ENCODE results near the gene LYRM7.

Gene LYRM7

DNA sequence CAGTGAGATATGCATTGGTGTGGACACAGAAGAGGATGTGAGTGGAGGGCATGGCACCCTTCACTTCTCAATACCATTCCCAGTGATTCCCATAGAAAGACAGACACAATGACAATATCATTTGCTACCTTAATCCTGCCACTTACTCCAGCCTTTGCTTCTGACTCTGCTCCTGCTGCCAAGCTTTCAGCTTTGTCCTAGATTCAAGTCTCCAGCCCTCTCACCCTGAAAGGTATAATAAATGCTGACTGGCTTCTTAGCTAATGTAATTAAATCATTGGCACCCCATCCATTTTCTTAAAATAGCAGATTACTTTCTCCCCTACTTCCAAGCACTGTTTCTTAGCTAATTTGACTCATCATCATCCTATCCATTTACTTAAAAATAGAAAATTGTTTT lies 52.0 kb downstream of the LYRM7 start:
- Histone ChIP-seq H3K27ac (ENCODE audit: low read depth, low read length) (no peak overlapping the region), H3K9ac (ENCODE audit: low read length) (no peak overlapping the region), H3K4me1 (ENCODE audit: insufficient read depth, low read length) (no peaks in the 10 kb centered on the region), H3K36me3 (ENCODE audit: insufficient read depth, low read length) (no peaks in the 10 kb centered on the region), H3K4me3 (ENCODE audit: low read depth in 1 of 2, low read length in 2 of 2) (no peak overlapping the region), H3K9me3 (ENCODE audit: low read length) (no peaks in the 10 kb centered on the region), H3K27me3 (ENCODE audit: control insufficient read depth in 1 of 2, insufficient read depth in 2 of 2, low read length in 2 of 2) (no peaks in the 10 kb centered on the region)

DNA sequence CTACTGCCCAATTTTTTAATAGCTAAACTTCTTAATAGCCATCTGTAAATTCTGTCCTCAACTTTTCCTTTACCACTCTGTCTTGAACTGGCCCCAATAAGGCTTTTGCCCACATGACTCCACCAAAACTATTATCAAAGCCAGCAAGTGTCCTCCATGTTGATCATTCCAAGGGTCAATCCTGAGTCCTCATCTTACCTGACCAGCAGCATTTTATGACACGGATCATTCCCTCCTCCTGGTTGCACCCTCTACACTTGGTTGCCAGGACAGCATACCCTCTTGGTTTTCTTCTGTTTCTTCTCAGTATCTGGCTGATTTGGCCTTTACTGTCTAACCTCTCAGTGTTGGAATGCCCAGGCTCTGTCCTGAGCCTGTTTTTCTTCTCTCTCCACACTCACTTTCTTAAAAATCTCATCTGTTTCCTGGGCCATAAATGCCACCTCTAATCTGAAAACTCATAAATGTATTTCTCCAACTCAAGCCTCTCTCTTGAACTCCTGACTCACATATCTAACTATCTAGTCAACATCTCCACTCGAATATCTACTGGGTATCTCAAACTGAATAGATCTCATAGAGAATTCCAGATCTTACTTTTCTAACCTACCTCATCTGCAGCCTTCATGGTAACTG lies 53.1 kb downstream of the LYRM7 start:
- H3K9ac ChIP-seq (ENCODE audit: low read length): no peak overlapping the region
- H3K27me3 ChIP-seq (ENCODE audit: control insufficient read depth in 1 of 2, insufficient read depth in 2 of 2, low read length in 2 of 2): no peaks in the 10 kb centered on the region
- H3K9me3 ChIP-seq (ENCODE audit: low read length): no peaks in the 10 kb centered on the region
- H3K4me1 ChIP-seq (ENCODE audit: insufficient read depth, low read length): no peaks in the 10 kb centered on the region
- no peak overlapping the region for H3K4me3 ChIP-seq (ENCODE audit: low read depth in 1 of 2, low read length in 2 of 2)
- H3K36me3 ChIP-seq (ENCODE audit: insufficient read depth, low read length): no peaks in the 10 kb centered on the region
- H3K27ac ChIP-seq (ENCODE audit: low read depth, low read length): no peak overlapping the region

DNA sequence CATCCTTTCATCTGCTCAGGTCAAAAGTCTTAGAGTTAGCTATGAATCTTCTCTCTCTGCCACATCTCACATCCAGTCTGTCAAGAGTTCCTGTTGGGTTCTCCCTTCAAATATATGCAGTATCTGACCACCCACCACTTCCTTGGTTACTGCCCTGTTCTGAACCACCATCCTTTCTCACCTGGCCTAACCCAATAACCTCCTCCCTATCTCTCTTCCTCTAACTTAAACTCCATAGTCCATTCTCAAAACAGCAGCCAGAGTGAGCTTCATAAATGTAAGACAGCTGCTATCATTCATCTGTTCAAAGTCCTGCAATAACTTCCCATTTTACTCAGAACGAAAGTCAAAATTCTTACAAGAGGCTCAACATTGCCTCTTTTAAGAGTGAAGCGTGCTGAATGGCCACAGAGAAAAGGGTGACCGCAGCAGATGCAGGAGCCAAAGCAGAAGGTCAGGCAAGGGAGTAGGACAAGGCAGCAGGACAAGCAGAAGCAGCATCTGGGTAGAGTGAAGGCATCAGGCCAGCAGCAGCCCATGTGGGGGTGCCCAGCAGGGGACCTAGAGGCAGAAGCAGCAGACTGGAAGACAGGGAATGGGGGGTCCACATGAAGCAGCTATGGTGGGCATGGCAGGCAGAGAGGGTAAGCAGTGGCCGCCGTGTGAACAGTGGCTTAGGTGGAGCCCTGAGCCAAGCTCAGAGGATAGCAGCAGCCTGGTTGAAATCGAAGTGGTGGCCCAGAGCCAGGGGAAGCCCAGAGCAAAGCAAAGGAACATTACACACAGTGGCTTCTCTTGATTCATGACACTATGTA lies 53.9 kb downstream of the LYRM7 start:
- Histone ChIP-seq H3K9me3 (ENCODE audit: low read length) (no peaks in the 10 kb centered on the region), H3K4me1 (ENCODE audit: insufficient read depth, low read length) (no peaks in the 10 kb centered on the region), H3K4me3 (ENCODE audit: low read depth in 1 of 2, low read length in 2 of 2) (no peak overlapping the region), H3K36me3 (ENCODE audit: insufficient read depth, low read length) (no peaks in the 10 kb centered on the region), H3K9ac (ENCODE audit: low read length) (no peak overlapping the region), H3K27ac (ENCODE audit: low read depth, low read length) (no peak overlapping the region), H3K27me3 (ENCODE audit: control insufficient read depth in 1 of 2, insufficient read depth in 2 of 2, low read length in 2 of 2) (no peaks in the 10 kb centered on the region)

DNA sequence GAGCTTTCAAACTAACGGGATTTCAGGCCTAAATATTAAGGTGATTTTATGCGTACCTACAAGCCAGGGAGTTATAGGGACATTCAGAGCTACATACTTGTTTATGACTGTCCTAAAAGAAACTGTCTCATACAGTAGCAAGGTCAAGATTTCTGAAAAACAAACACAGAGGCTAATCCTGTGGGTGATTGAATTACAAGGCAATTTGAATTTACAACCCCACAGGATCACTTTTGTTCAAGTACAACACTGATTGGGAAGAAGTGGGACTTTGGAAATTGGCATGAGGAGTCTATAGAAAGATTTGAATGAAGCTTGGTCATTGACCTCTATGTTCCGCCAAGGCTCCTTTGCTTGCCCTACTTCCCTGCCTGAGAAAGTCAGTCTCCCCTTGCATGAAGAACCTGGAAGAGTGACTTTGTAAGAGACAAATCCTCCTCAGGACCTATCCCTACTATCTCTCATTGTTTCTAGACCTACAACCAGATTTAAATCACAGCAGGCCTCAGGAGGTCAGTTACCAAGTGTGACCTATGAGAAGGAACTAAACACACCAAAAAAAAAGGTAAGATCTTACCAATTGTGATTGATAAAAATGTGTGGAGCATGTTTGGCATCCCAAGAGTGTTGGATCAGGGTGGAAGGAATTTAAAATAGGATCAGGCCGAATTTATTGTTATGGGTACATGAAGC lies 54.7 kb downstream of the LYRM7 start:
- Histone ChIP-seq H3K4me3 (ENCODE audit: low read depth in 1 of 2, low read length in 2 of 2) (no peak overlapping the region), H3K36me3 (ENCODE audit: insufficient read depth, low read length) (no peaks in the 10 kb centered on the region), H3K27me3 (ENCODE audit: control insufficient read depth in 1 of 2, insufficient read depth in 2 of 2, low read length in 2 of 2) (no peaks in the 10 kb centered on the region), H3K9me3 (ENCODE audit: low read length) (no peaks in the 10 kb centered on the region), H3K27ac (ENCODE audit: low read depth, low read length) (no peak overlapping the region), H3K4me1 (ENCODE audit: insufficient read depth, low read length) (no peaks in the 10 kb centered on the region), H3K9ac (ENCODE audit: low read length) (no peak overlapping the region)

DNA sequence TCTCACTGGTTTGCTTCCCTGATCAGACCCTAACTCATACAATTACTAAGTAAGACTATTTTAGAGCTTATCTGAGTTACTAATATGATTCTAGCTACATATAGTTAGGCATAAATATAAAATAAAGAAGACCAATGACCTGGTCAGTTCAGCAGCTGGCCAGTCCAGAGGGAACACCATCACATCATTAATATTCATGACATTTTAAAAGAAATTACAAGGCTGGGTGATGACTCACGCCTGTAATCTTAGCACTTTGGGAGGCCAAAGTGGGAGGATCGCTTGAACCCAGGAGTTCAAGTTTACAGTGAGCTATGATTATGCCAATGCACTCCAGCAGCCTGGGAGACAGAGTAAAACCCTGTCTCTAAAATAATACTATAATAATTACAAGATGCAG lies 56.2 kb downstream of the LYRM7 start:
- Histone ChIP-seq H3K27ac (ENCODE audit: low read depth, low read length) (no peak overlapping the region), H3K4me3 (ENCODE audit: low read depth in 1 of 2, low read length in 2 of 2) (no peak overlapping the region), H3K4me1 (ENCODE audit: insufficient read depth, low read length) (no peaks in the 10 kb centered on the region), H3K9ac (ENCODE audit: low read length) (no peak overlapping the region), H3K9me3 (ENCODE audit: low read length) (no peaks in the 10 kb centered on the region), H3K36me3 (ENCODE audit: insufficient read depth, low read length) (no peaks in the 10 kb centered on the region), H3K27me3 (ENCODE audit: control insufficient read depth in 1 of 2, insufficient read depth in 2 of 2, low read length in 2 of 2) (no peaks in the 10 kb centered on the region)

DNA sequence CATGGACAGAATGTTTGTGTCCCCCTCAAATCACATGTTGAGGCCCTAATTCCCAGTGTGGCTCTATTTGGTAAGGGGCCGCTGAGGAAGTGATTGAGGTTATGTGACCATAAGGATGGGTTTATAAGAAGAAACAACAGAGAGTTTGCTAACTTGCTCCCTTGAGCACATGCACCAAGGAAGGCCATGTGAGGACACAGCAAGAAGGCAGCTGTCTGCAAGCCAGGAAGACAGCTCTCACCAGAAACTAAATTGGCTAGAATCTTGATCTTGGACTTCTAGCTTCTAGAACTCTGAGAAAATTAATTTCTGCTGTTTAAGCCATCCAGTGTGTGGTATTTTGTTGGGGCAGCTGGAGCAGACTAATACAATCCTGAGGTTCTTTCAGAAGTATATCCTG lies 57.9 kb downstream of the LYRM7 start:
- Histone ChIP-seq H3K27ac (ENCODE audit: low read depth, low read length) (no peak overlapping the region), H3K27me3 (ENCODE audit: control insufficient read depth in 1 of 2, insufficient read depth in 2 of 2, low read length in 2 of 2) (no peaks in the 10 kb centered on the region), H3K36me3 (ENCODE audit: insufficient read depth, low read length) (no peaks in the 10 kb centered on the region), H3K4me3 (ENCODE audit: low read depth in 1 of 2, low read length in 2 of 2) (no peak overlapping the region), H3K4me1 (ENCODE audit: insufficient read depth, low read length) (no peaks in the 10 kb centered on the region), H3K9ac (ENCODE audit: low read length) (no peak overlapping the region), H3K9me3 (ENCODE audit: low read length) (no peaks in the 10 kb centered on the region)

DNA sequence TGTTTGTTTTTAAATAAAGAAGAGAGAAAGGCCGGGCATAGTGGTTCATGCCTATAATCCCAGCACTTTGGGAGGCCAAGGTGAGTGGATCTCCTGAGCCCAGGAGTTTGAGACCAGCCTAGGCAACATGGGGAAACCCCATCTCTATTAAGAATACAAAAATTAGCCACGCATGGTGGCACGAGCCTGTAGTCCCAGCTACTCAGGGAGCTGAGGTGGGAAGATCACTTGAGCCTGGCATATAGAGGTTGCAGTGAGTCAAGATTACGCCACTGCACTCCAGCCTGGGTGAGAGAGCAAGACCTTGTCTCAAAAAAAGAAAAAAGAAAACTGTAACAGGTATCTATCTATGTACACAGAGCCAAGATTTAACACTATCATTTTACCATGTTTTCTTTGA lies 58.9 kb downstream of the LYRM7 start:
- no peak overlapping the region for H3K4me3 ChIP-seq (ENCODE audit: low read depth in 1 of 2, low read length in 2 of 2)
- no peaks in the 10 kb centered on the region for H3K4me1 ChIP-seq (ENCODE audit: insufficient read depth, low read length)
- no peaks in the 10 kb centered on the region for H3K36me3 ChIP-seq (ENCODE audit: insufficient read depth, low read length)
- no peak overlapping the region for H3K9ac ChIP-seq (ENCODE audit: low read length)
- H3K27ac ChIP-seq (ENCODE audit: low read depth, low read length): no peak overlapping the region
- H3K27me3 ChIP-seq (ENCODE audit: control insufficient read depth in 1 of 2, insufficient read depth in 2 of 2, low read length in 2 of 2): no peaks in the 10 kb centered on the region
- H3K9me3 ChIP-seq (ENCODE audit: low read length): no peaks in the 10 kb centered on the region

DNA sequence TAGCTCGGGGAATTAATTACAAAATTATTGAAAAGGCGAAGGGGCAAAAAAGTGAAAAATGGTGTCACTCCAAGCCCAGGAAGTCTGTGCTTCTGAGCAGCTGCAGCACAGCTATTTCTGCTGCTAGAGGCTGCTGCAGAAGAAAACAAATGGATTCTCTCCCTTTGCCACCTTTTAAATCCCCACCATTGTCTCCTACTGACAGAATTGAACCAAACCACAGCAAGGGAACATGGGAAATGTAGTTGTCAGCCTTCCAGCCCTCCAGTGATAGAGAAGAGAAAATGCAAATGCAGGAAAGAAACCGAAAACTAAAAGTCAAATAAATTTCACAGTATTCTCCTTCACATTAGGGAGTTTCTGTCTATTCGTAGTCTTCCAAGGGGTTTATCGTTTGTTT lies 59.7 kb downstream of the LYRM7 start:
- H3K4me3 ChIP-seq (ENCODE audit: low read depth in 1 of 2, low read length in 2 of 2): no peak overlapping the region
- H3K36me3 ChIP-seq (ENCODE audit: insufficient read depth, low read length): no peaks in the 10 kb centered on the region
- H3K4me1 ChIP-seq (ENCODE audit: insufficient read depth, low read length): no peaks in the 10 kb centered on the region
- no peaks in the 10 kb centered on the region for H3K9me3 ChIP-seq (ENCODE audit: low read length)
- no peak overlapping the region for H3K27ac ChIP-seq (ENCODE audit: low read depth, low read length)
- no peak overlapping the region for H3K9ac ChIP-seq (ENCODE audit: low read length)
- no peaks in the 10 kb centered on the region for H3K27me3 ChIP-seq (ENCODE audit: control insufficient read depth in 1 of 2, insufficient read depth in 2 of 2, low read length in 2 of 2)

DNA sequence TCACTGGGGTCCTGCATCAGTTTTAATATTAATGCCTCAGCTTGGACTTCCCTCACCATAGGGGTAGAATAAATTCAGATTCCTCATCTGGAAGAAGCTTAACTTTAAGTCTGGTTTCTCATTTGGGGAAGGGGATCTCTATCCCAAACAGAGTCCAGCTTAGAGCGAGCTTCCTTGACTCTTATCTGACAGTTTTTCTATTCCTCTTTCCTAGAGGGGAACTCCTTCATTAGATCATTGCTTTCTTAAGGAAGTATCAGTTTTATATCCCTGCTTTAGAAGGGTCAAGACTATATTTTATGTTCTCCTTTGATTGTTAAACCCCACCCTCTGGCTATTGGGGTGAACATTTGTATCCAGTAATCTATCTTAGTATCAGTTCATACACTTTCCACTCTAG lies 68.9 kb downstream of the LYRM7 start:
- no peak overlapping the region for H3K4me3 ChIP-seq (ENCODE audit: low read depth in 1 of 2, low read length in 2 of 2)
- no peak overlapping the region for H3K9ac ChIP-seq (ENCODE audit: low read length)
- H3K36me3 ChIP-seq (ENCODE audit: insufficient read depth, low read length): no peaks in the 10 kb centered on the region
- no peaks in the 10 kb centered on the region for H3K4me1 ChIP-seq (ENCODE audit: insufficient read depth, low read length)
- H3K27ac ChIP-seq (ENCODE audit: low read depth, low read length): no peak overlapping the region
- H3K27me3 ChIP-seq (ENCODE audit: control insufficient read depth in 1 of 2, insufficient read depth in 2 of 2, low read length in 2 of 2): no peaks in the 10 kb centered on the region
- H3K9me3 ChIP-seq (ENCODE audit: low read length): no peaks in the 10 kb centered on the region

DNA sequence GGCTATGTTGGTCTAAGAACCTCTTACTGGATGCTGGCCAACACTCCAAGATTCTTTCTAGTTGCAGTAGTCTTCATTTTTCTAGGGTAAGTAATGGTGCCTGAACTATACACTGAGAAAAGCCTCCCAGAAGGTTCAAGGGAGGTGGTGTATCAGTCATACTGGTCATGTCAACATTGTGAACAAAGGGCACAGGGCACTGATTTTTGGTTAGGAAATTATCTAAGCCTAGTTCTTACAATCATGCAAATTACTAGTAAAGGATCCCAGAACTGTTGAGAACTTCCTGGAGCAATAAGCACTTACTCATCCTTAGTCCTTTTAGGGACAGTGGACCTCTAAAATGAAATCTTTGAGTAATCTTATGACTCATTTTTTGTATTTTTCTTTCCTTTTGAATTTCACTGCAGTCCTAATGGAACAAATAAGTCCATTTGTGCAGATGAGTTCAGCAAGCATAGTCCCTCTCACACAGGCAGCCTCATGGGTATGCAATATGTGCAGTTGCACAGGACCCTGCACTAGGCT lies 72.0 kb downstream of the LYRM7 start:
- Histone ChIP-seq H3K4me1 (ENCODE audit: insufficient read depth, low read length) (no peaks in the 10 kb centered on the region), H3K9ac (ENCODE audit: low read length) (no peak overlapping the region), H3K36me3 (ENCODE audit: insufficient read depth, low read length) (no peaks in the 10 kb centered on the region), H3K9me3 (ENCODE audit: low read length) (no peaks in the 10 kb centered on the region), H3K27ac (ENCODE audit: low read depth, low read length) (no peak overlapping the region), H3K27me3 (ENCODE audit: control insufficient read depth in 1 of 2, insufficient read depth in 2 of 2, low read length in 2 of 2) (no peaks in the 10 kb centered on the region), H3K4me3 (ENCODE audit: low read depth in 1 of 2, low read length in 2 of 2) (no peak overlapping the region)

DNA sequence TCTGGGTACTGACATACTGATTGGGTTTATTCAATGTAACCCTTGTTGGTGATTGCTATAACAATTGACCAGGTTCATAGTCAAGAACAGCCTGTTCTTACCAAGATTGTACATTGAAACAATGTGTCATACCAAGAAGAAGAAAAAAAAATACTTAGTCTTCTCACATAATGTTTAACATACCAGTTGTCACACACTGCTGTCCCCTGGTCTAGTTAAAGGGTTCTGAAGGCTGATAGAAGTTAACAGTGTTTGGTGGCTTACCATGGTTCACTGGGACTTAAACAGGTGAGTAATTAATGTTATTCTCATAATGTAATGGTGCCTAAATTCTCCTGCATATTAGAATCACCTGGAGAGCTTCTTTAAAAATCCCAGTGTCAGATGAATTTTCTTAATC lies 74.6 kb downstream of the LYRM7 start:
- Histone ChIP-seq H3K9me3 (ENCODE audit: low read length) (no peaks in the 10 kb centered on the region), H3K4me3 (ENCODE audit: low read depth in 1 of 2, low read length in 2 of 2) (no peak overlapping the region), H3K4me1 (ENCODE audit: insufficient read depth, low read length) (no peaks in the 10 kb centered on the region), H3K36me3 (ENCODE audit: insufficient read depth, low read length) (no peaks in the 10 kb centered on the region), H3K27me3 (ENCODE audit: control insufficient read depth in 1 of 2, insufficient read depth in 2 of 2, low read length in 2 of 2) (no peaks in the 10 kb centered on the region), H3K9ac (ENCODE audit: low read length) (no peak overlapping the region), H3K27ac (ENCODE audit: low read depth, low read length) (no peak overlapping the region)

All from muscle layer of colon (tissue), 2 donors.